Ammon's horn (tissue), 1 donor: ENCODE results near the gene TMEM132D.
A peak's percentile ranks its signal among the peaks of the same experiment; 100 is the strongest.

Experiments used
- DNase-seq: peaks from one replicate; pipeline ENCODE4 v3.0.0-alpha.2; 2016; ENCODE audit warnings: low spot score

The TMEM132D gene

GRCh38 chr12:129659961-129660622, 243.7 kb downstream of the TMEM132D start:
- DNase-seq, result no peak

- DNase-seq, result no peak
These were observed 246.6 kb downstream of the TMEM132D start for GRCh38 chr12:129657179-129657578.

DNA sequence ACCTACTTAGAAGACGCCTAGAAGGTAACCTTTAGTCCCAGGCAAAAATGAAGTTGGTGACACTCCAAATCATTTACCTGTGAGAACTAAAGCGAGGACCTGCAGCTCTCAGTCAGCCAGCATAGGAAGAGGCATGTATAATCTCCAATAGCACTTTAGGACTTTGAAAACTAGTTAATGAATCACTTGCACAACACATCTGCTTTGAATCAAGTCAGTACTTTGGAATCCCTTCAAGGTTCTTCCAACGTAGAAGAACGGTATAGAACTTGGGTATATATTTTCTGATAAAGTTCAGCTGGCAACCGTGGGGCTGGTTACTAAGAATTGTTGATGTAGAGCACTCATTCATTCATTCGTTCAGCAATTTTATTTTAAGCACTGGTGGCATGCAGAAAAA, 251.9 kb downstream of the TMEM132D start:
- DNase-seq, result no peak

- DNase-seq, result no peak
These were observed 261.9 kb downstream of the TMEM132D start for GRCh38 chr12:129641926-129642325.

GRCh38 chr12:129635021-129635685, 268.7 kb downstream of the TMEM132D start:
- DNase-seq, result no peak

GRCh38 chr12:129631316-129631715, 272.5 kb downstream of the TMEM132D start:
- DNase-seq, result no peak

GRCh38 chr12:129629901-129630300, 273.9 kb downstream of the TMEM132D start:
- DNase-seq, result no peak

DNA sequence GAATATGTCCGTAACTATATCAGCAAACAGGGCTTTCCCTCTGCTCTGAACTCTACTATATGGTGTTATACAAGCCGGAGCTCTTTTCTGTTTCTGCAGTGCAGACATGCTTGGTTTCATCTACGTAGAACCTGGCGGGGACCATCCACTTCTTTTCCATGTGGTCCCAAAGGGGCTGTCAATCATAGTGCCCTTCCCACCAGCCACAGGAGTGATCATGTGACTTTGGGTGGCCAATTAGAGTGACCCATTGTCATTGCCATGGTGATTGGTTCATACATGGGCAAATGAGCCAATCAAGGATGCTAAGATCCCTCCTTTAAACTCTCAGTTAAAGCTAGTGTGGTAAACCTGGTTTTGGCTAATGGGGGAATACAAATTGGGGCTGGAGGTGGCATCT, 281.3 kb downstream of the TMEM132D start:
- no peak for DNase-seq

GRCh38 chr12:129619271-129619670, 284.6 kb downstream of the TMEM132D start:
- no peak for DNase-seq

DNA sequence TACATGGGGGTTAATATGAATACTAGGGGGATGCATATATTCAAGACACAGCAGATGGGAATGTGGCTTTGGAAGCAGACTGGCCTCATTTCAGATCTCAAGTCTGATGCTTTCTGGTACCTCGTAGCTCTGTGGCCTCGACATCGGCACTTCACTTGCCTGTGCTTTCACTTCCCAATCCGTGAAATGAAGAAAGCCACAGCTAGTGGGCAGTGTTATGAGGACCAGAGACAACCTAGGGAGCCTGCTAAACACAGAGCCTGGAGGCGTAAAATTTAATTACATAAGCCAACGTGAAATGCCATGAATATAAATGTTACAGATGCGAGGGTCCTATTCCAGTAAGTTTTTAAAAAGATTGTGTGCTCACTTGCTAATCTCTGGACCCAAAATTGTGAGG, 286.0 kb downstream of the TMEM132D start:
- no peak for DNase-seq

GRCh38 chr12:129615001-129615400, 288.8 kb downstream of the TMEM132D start:
- DNase-seq, result no peak

DNA sequence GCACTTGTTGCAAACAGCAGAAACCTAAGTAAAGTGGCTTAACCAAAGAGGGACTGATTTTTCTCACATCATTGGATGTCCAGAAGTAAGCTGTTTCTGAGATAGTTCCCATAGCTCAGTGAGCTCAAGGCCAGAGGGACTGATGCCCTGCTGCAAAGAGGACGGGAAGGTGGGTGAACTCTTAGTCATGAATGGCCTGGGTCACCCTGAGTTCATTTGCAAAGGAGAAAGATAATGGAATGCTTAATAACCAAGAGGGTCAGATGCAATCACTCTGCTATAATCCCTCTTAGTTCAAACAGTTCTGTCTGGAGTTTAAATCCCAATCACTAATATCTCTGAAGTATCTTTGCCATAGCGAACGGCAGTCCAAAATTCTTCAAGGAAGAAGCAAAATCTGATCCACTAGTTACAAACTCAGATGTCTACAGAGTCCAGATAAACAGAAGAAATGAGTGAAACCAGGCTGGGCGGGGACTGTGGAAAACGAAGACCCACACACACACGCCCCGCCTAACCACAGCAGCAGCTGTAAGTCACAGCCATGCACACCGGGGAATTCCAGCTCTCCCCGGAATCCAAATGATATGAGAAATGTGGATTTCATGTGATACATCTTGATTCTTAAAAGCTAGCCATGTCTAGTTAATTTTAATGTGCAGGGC, 289.5 kb downstream of the TMEM132D start:
- DNase-seq, result no peak

- peak; percentile 6 for DNase-seq
These were observed 290.5 kb downstream of the TMEM132D start for GRCh38 chr12:129613314-129613713.

GRCh38 chr12:129610601-129611120, 293.2 kb downstream of the TMEM132D start:
- DNase-seq, result no peak

DNA sequence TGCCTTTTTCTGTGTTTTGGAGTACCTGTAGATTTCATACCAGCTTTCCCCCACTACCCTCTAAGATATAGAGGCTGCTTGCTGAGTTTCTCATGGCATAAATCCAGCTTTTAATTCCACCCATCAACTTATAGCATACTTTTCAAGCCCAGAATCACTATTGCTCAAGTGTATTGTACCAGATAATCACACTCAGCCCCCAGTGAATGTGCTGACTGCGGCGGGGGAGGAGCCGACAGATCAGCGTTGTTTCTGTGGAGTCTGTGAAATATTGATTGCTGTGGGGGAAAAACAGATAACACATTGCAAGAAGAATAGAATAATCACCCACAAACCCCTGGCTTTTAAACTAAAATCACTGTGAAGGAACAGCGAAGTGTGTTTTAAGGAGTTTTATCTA, 296.1 kb downstream of the TMEM132D start:
- DNase-seq, result peak; percentile 10

GRCh38 chr12:129607301-129607700, 296.5 kb downstream of the TMEM132D start:
- no peak for DNase-seq

- DNase-seq, result no peak
These were observed 297.6 kb downstream of the TMEM132D start for GRCh38 chr12:129606239-129606638.

- no peak for DNase-seq
These were observed 298.2 kb downstream of the TMEM132D start for GRCh38 chr12:129605666-129606065.

DNA sequence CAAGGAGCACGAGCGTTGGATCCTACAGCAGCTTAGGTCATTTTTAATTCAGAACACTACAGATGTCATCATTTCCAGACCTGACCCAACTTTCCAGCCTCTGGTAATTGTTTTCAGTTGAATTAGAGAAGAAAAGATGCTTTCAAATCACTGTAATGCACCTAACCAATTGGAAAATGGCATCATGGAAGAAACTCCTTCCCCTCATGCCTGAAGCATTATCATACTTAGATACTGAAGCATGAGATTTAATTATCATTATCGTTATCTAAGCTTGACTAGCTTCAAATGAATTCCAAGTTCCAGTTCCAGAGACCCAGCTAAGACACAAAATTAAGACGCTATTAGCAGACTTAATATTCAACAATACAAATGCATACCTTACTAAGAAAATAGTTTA, 299.3 kb downstream of the TMEM132D start:
- DNase-seq, result no peak

- DNase-seq, result no peak
These were observed 304.4 kb downstream of the TMEM132D start for GRCh38 chr12:129599406-129599805.

GRCh38 chr12:129594098-129594497, 309.7 kb downstream of the TMEM132D start:
- no peak for DNase-seq

- no peak for DNase-seq
These were observed 311.4 kb downstream of the TMEM132D start for GRCh38 chr12:129592449-129592848.

GRCh38 chr12:129589503-129589902, 314.3 kb downstream of the TMEM132D start:
- no peak for DNase-seq
